HG02642 (cell line): ENCODE results near the gene LAMA5.

Experiments used
- ATAC-seq: cut with Tn5 transposase; IDR thresholded peaks from one replicate; pipeline ENCODE4 v1.9.1; 2021; ENCODE audit warnings: mild to moderate bottlenecking; ENCODE audit not compliant: unreplicated experiment, poor library complexity

Gene LAMA5

GRCh38 chr20:62405108-62405980 lies 38.2 kb upstream of the LAMA5 start:
- ATAC-seq = no peak

- no peak for ATAC-seq
Measured at GRCh38 chr20:62404761-62405107, 37.6 kb upstream of the LAMA5 start.

GRCh38 chr20:62404112-62404665 lies 37.1 kb upstream of the LAMA5 start:
- ATAC-seq = no peak

- ATAC-seq = no peak
Measured at GRCh38 chr20:62403331-62403730, 36.2 kb upstream of the LAMA5 start.

- no peak for ATAC-seq
Measured at GRCh38 chr20:62402456-62403150, 35.5 kb upstream of the LAMA5 start.

- ATAC-seq = no peak
Measured at GRCh38 chr20:62401331-62401779, 34.2 kb upstream of the LAMA5 start.

GRCh38 chr20:62400541-62400940 lies 33.4 kb upstream of the LAMA5 start:
- ATAC-seq = no peak

GRCh38 chr20:62400021-62400420 lies 32.9 kb upstream of the LAMA5 start:
- ATAC-seq = no peak

- ATAC-seq = no peak
Measured at GRCh38 chr20:62398120-62398821, 31.2 kb upstream of the LAMA5 start.

- no peak for ATAC-seq
Measured at GRCh38 chr20:62396367-62397239, 29.5 kb upstream of the LAMA5 start.

- no peak for ATAC-seq
Measured at GRCh38 chr20:62395311-62396242, 28.5 kb upstream of the LAMA5 start.

- no peak for ATAC-seq
Measured at GRCh38 chr20:62394248-62395245, 27.4 kb upstream of the LAMA5 start.

- ATAC-seq = no peak
Measured at GRCh38 chr20:62393830-62394229, 26.7 kb upstream of the LAMA5 start.

- ATAC-seq = no peak
Measured at GRCh38 chr20:62393335-62393665, 26.2 kb upstream of the LAMA5 start.

- ATAC-seq = no peak
Measured at GRCh38 chr20:62392621-62393334, 25.7 kb upstream of the LAMA5 start.

- ATAC-seq = no peak
Measured at GRCh38 chr20:62392077-62392418, 24.9 kb upstream of the LAMA5 start.
